ENCODE measurements around the gene STX12. TPM values are rescaled to one million over a fixed set of nuclear protein-coding genes. Genes with fewer than 3 reads are reported as not detected.
"Not testable (repeated sequence)": the region's sequence is repeated elsewhere in the genome, so short reads cannot be mapped to it uniquely, and the experiment has no call there.

The STX12 gene
- total RNA-seq, 1 donor from 2014 or later = 47.7 TPM

- TF ChIP-seq, protein P1, sequence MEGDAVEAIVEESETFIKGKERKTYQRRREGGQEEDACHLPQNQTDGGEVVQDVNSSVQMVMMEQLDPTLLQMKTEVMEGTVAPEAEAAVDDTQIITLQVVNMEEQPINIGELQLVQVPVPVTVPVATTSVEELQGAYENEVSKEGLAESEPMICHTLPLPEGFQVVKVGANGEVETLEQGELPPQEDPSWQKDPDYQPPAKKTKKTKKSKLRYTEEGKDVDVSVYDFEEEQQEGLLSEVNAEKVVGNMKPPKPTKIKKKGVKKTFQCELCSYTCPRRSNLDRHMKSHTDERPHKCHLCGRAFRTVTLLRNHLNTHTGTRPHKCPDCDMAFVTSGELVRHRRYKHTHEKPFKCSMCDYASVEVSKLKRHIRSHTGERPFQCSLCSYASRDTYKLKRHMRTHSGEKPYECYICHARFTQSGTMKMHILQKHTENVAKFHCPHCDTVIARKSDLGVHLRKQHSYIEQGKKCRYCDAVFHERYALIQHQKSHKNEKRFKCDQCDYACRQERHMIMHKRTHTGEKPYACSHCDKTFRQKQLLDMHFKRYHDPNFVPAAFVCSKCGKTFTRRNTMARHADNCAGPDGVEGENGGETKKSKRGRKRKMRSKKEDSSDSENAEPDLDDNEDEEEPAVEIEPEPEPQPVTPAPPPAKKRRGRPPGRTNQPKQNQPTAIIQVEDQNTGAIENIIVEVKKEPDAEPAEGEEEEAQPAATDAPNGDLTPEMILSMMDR (IDR thresholded peaks at IDR 0.05; ENCODE audit: partially characterized antibody, unreplicated experiment) = no peak
Measured at GRCh38 chr1:27795601-27796000, 22.6 kb downstream of the STX12 start.

DNA sequence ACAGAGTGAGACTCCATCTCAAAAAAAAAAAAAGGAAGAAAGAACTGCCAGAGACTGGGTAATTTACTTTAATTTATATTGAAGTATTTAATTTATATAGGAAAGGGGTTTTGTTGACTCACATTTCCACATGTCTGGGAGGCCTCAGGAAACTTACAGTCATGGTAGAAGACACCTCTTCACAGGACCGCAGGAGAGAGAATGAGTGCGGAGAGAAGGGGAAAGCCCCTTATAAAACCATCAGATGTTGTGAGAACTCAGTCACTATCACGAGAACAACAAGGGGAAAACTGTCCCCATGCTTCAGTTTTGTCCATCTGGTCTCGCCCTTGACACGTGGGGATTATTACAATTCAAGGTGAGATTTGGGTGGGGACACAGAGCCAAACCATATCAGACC lies 31.8 kb downstream of the STX12 start:
- no peak for DNase-seq
- no peaks in the 10 kb centered on the region for H3K4me1 Mint-ChIP-seq (ENCODE audit: low read depth, unreplicated experiment)
- H3K36me3 Mint-ChIP-seq (ENCODE audit: unreplicated experiment) = no peaks in the 10 kb centered on the region
- H3K27ac Mint-ChIP-seq (ENCODE audit: unreplicated experiment) = no peak overlapping the region
- TF ChIP-seq, protein P1 (IDR thresholded peaks at IDR 0.05; ENCODE audit: partially characterized antibody, unreplicated experiment) = no peak
- no peak overlapping the region for H3K4me3 Mint-ChIP-seq (ENCODE audit: unreplicated experiment)
- no peaks in the 10 kb centered on the region for H3K27me3 Mint-ChIP-seq (ENCODE audit: unreplicated experiment)
- H3K9me3 Mint-ChIP-seq (ENCODE audit: unreplicated experiment) = no peaks in the 10 kb centered on the region

More at GRCh38 chr1:27795601-27796000, 22.6 kb downstream of the STX12 start:
- no peak for DNase-seq
- Mint-ChIP-seq H3K9me3 (ENCODE audit: unreplicated experiment) (no peaks in the 10 kb centered on the region), H3K27ac (ENCODE audit: unreplicated experiment) (no peak overlapping the region), H3K4me3 (ENCODE audit: unreplicated experiment) (no peak overlapping the region), H3K36me3 (ENCODE audit: unreplicated experiment) (no peaks in the 10 kb centered on the region), H3K27me3 (ENCODE audit: unreplicated experiment) (peaks cover 2% of the 10 kb centered on the region), H3K4me1 (ENCODE audit: low read depth, unreplicated experiment) (no peaks in the 10 kb centered on the region)

GRCh38 chr1:27806758-27807157 lies 33.7 kb downstream of the STX12 start:
- no peak overlapping the region for H3K4me3 Mint-ChIP-seq (ENCODE audit: unreplicated experiment)
- no peaks in the 10 kb centered on the region for H3K9me3 Mint-ChIP-seq (ENCODE audit: unreplicated experiment)
- no peaks in the 10 kb centered on the region for H3K27me3 Mint-ChIP-seq (ENCODE audit: unreplicated experiment)
- no peaks in the 10 kb centered on the region for H3K4me1 Mint-ChIP-seq (ENCODE audit: low read depth, unreplicated experiment)
- no peak overlapping the region for H3K27ac Mint-ChIP-seq (ENCODE audit: unreplicated experiment)
- DNase-seq = no peak
- TF ChIP-seq, protein P1 (IDR thresholded peaks at IDR 0.05; ENCODE audit: partially characterized antibody, unreplicated experiment) = no peak
- H3K36me3 Mint-ChIP-seq (ENCODE audit: unreplicated experiment) = no peaks in the 10 kb centered on the region

- Mint-ChIP-seq H3K9me3 (ENCODE audit: unreplicated experiment) (no peaks in the 10 kb centered on the region), H3K4me3 (ENCODE audit: unreplicated experiment) (no peak overlapping the region), H3K4me1 (ENCODE audit: low read depth, unreplicated experiment) (no peaks in the 10 kb centered on the region), H3K36me3 (ENCODE audit: unreplicated experiment) (no peaks in the 10 kb centered on the region), H3K27me3 (ENCODE audit: unreplicated experiment) (no peaks in the 10 kb centered on the region), H3K27ac (ENCODE audit: unreplicated experiment) (no peak overlapping the region)
- TF ChIP-seq, protein P1 (IDR thresholded peaks at IDR 0.05; ENCODE audit: partially characterized antibody, unreplicated experiment) = no peak
- no peak for DNase-seq
Measured at GRCh38 chr1:27807385-27807784, 34.4 kb downstream of the STX12 start.

- H3K27ac Mint-ChIP-seq (ENCODE audit: unreplicated experiment); H3K36me3 Mint-ChIP-seq (ENCODE audit: unreplicated experiment); DNase-seq; H3K4me1 Mint-ChIP-seq (ENCODE audit: low read depth, unreplicated experiment); H3K9me3 Mint-ChIP-seq (ENCODE audit: unreplicated experiment); H3K27me3 Mint-ChIP-seq (ENCODE audit: unreplicated experiment); H3K4me3 Mint-ChIP-seq (ENCODE audit: unreplicated experiment): not testable (repeated sequence)
Measured at GRCh38 chr1:27808131-27808530, 35.1 kb downstream of the STX12 start.

DNA sequence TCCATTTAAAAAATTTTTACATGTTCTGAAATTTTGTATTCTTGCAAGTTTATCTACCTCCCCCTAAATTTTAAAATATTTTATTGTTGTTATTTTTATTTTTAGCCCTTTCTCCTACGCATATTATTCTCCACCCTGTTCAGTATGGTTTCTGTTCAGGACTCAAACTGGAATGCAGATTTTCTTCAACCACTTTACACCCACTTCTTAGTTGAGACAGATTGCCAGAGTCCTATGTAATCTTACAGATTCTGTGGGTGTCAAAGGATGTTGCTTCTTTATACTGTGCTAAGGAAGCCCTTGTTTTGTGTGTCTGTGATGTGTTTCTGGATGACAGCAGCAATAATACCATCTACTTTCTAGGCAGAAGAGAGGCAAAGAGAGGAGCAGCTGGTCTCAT lies 36.9 kb downstream of the STX12 start:
- H3K36me3 Mint-ChIP-seq (ENCODE audit: unreplicated experiment) = no peaks in the 10 kb centered on the region
- no peak for DNase-seq
- no peaks in the 10 kb centered on the region for H3K27me3 Mint-ChIP-seq (ENCODE audit: unreplicated experiment)
- H3K4me3 Mint-ChIP-seq (ENCODE audit: unreplicated experiment) = no peak overlapping the region
- TF ChIP-seq, protein P1 (IDR thresholded peaks at IDR 0.05; ENCODE audit: partially characterized antibody, unreplicated experiment) = no peak
- H3K4me1 Mint-ChIP-seq (ENCODE audit: low read depth, unreplicated experiment) = no peaks in the 10 kb centered on the region
- no peak overlapping the region for H3K27ac Mint-ChIP-seq (ENCODE audit: unreplicated experiment)
- no peaks in the 10 kb centered on the region for H3K9me3 Mint-ChIP-seq (ENCODE audit: unreplicated experiment)
